HG02973 (cell line): Measurements from ENCODE around the gene CP.
A peak's percentile ranks its signal among the peaks of the same experiment; 100 is the strongest.

Experiments used
- ATAC-seq: cut with Tn5 transposase; IDR thresholded peaks from one replicate; pipeline ENCODE4 v1.9.1; 2021; ENCODE audit warnings: moderate library complexity; ENCODE audit not compliant: unreplicated experiment

Gene CP

DNA sequence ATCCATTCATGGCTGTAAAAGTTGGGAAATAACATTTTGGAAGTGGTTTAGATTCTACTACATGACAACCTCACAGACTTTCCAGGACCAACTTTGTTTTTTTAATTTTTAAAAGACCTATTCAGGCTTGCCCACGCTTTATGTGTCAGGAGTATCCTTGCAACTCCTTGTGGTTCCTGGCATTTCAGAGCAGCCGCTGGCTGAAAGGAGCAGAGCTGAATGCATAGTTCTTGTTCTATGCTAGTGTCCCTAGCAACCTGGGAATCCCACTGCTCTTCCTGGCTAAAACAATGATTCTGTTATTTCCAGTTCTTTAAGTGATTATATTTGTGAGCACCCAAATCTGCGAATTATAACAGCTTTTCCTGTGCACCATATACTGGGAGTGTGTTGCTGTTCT lies 34.9 kb downstream of the CP start:
- no peak for ATAC-seq

- ATAC-seq = no peak
These were observed 35.4 kb downstream of the CP start for GRCh38 chr3:149186219-149186618.

DNA sequence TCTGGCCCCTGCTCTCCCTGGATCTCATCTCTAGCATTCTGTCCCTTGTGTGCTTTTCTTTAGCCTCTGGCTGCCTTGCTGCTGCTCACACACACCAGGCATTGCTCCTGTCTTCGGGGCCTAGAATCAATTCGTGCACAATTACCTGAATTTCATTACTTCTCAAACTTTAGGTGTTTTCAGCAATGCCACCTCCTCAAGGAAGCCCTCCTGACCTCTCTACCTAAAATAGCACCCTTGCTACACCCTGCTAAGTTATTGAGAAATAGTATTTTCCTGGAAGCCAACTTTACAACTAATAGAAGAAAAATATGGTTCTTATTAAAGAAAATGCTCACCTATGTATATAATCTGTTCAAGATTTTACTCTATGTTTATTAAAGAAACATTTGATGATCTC lies 40.4 kb downstream of the CP start:
- no peak for ATAC-seq

GRCh38 chr3:149180057-149180573 lies 41.5 kb downstream of the CP start:
- ATAC-seq = no peak

DNA sequence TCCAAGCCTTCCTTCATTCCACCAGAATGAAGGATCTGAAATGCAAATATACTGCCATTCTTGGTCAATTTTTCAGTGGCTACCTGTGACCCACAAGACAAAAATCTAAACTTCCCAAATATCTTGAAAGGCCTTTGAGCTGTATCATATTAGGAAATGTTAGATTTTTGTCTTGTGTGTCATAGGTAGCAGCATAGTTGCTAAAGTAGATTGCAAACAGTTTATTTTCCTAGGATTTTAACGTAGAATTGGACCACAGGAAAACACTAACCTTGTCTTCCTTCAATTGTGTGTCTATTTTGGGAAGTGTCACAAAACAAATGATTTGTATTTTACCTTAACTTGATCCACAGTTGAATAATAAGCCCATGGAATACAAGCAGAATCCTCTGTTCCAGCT lies 42.4 kb downstream of the CP start:
- ATAC-seq = no peak

- no peak for ATAC-seq
These were observed 44.5 kb downstream of the CP start for GRCh38 chr3:149177122-149177521.

DNA sequence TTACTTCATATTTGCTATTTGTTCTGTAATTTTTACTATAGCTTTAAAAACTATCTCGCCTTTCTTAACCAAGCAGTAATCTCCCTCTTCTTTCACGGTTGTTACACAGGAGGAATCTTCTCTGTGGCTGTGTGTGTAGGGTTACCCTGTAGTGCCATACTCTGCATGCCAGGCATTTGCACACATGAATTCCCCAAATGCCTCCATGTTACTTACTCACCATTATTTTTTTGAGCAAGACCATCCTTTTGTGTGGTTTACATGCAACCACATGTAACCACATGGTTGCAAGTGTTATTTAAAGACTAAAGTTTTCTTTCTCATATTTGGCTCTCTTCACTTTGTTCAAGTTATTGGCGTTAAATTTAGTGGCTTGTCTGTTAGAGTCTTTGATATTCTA lies 46.7 kb downstream of the CP start:
- ATAC-seq = peak; percentile 81

GRCh38 chr3:149170672-149171071 lies 51.0 kb downstream of the CP start:
- ATAC-seq = no peak

DNA sequence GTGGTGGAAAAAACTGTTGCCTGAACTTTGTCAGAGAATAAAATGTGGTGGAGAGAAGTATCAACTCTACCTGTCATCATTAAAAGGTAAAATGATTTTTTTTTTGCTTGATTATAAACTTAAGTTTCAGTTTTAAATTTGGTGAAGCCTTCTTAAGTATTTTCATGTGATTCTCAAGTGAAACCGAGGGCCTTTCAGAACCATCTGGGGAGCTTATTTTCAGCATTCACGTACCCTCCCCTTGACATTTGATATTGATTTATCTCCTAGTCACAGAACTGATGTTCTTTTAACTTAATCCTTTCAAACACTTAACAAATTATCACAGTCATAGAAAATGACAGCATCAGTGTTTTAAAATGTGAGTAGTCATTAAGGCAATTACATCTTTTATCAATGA lies 53.7 kb downstream of the CP start:
- no peak for ATAC-seq

DNA sequence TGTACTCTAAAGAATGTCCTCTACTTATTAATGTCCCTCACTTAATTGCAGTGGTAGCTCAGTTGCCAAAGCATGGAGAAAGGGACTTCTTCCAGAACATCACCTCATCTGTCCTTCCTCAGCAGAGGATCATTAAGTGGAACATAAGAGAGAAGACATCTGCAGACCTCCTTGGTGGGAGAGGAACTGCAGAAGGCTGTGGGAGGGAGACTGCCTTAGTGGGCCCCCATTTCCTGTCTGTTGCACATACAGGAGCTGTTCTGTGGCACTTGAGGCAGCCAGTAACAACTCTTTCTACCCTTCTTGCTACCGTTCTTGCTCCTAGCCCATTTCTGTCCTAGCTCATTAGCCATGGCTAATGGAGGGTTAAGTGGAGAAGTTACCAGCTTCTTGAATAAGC lies 58.6 kb downstream of the CP start:
- no peak for ATAC-seq

GRCh38 chr3:149162007-149162406 lies 59.6 kb downstream of the CP start:
- ATAC-seq = no peak

DNA sequence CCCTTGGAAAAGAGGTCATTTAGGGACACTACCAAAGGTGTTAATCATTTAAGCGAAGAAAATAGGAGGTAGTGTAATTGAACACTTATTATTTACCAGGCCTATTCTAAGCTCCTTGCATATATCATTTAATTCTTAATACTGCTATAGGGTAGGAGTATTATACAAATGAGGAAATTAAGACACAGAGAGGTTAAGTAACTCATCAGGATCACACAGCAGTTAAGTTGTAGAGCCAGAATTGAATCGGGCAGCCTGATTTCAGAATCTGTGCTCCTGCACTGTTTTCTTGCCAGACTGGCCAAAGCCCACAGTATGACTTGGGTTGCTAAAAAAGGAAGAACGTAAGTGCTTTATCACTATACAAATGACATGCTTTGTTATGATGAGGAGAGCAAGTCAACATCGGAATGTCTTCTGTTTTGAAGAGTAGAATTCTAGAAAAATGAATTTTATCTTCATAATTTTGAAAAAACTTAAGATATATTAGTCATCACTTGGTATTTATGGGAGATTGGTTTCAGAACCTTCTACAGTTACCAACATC lies 60.8 kb downstream of the CP start:
- no peak for ATAC-seq

DNA sequence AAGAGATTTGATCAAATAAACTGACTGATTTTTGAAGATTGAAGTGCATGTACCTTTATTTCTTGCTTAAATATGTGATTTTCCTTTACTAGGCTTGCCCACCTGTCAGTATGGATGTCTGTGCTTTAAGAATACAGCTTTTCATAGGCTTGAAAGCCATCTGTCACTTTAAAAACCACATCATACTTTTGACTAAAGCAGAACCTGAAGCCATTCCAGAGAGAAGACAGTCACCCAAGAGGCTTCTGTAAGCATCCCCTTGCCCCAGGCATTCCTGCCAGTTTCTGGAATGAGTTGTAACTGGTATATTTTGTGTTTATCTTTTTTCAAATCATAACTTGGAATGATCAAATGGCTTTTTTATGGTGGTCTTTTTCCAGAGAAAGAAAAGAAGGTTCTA lies 68.2 kb downstream of the CP start:
- ATAC-seq = no peak

DNA sequence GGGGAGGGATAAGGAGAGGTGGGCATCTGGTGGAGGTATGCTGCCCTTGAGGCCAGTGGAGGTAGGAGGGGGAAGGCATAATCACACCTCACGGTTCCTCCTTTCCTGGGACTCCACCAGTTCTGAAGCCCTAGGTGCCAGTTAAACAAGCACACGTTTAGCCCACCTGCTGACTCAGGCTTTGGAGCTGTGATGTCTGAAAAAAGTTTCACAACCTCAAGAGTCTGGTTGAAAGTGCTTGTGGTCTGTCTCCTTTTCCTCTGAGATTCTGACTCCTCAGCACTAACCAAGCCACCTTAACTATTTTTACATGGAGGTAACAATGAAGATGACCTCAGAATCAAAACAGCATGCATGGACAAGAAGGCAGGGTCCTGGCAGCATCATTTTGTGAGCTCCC lies 69.2 kb downstream of the CP start:
- peak; percentile 97 for ATAC-seq

- ATAC-seq = no peak
These were observed 69.8 kb downstream of the CP start for GRCh38 chr3:149151843-149152242.

- ATAC-seq = no peak
These were observed 71.2 kb downstream of the CP start for GRCh38 chr3:149150436-149150835.

GRCh38 chr3:149145974-149146373 lies 75.7 kb downstream of the CP start:
- peak; percentile 70 for ATAC-seq

DNA sequence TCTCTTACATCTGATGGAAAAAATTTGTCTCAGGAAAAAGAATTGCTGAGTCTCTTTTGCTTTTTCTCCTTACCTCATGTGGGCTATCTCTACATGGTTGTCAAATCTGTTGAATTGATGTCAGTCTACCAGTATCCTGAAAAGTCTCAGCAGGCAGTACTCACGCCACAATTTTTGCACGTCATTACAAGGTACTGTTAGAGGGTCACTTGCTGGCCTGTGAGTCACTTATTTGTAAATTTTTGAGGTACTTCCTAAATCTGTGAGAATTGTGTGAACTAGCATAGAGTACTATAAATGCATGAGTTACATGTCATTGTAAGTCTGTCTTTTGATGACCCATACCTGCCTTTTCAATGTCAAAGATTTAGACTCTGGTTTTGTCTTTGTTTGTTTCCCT lies 76.3 kb downstream of the CP start:
- ATAC-seq = no peak

DNA sequence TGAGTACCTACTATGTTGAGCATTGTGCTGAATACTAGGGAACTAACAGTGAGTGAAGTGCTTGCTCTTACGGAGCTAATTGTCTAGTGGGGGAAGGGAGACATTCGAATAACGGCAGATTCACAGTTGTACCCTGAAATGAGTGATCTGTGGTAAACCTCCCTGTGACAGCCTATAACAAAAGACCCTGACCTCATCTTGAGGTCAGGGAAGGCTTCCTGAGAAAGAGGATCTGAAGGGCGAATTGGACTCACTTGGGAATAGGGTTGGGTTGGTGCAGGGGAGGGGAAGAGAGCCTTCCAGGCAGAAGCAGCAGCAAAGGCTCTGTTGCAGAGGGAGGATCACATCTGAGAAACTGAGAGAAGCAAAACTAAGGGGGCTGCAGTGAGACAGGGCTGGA lies 78.9 kb downstream of the CP start:
- no peak for ATAC-seq

GRCh38 chr3:149134575-149134974 lies 87.1 kb downstream of the CP start:
- ATAC-seq = no peak

GRCh38 chr3:149131589-149131988 lies 90.0 kb downstream of the CP start:
- ATAC-seq = no peak

DNA sequence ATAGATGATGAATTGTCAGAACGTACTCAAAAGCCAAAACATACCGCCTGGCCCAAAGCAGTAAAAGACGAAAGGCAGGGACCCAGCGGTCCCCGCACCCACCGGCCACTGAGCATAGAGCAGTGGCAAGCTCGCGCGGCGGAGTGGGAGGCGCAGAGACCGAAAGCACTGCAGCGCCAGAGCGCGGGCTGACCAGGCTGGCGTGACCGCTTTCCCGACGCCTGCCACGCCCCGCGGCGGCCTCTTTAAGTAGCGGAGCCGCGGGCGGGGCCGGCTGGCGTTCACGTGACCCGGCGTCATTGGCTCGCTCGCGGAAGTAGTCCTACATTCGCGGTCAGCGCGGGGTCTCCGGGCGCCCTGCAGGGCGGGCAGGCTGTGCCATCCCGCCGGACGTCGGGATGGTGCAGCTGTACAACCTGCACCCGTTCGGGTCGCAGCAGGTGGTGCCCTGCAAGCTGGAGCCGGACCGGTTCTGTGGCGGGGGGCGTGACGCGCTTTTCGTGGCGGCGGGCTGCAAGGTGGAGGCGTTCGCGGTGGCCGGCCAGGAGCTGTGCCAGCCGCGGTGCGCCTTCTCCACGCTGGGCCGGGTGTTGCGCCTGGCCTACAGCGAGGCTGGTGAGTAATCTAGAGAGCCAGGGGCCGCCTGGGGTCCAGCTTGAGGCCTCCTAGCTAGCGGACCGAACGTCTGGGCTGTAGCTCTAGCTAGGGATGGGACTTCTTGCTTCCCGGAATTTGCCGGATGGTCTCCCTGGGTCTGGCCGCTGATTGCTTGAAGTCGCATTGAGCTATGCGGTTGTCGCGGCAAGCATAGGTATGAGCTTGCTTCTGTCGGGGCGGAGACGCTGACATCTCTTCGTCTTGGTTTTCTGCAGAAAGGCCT lies 92.1 kb downstream of the CP start, which contains the start of gene HPS3:
TSS of gene HPS3 (plus strand) at position 313 of the 880 bp plus-strand sequence. CDS start at position 399, 86 bp downstream.
- peak; percentile 96 for ATAC-seq
